HEK293 (cell line): ENCODE data around the gene SH3RF3.
"Not testable (repeated sequence)": the region's sequence is repeated elsewhere in the genome, so short reads cannot be mapped to it uniquely, and the experiment has no call there.

Experiments used
- BCL11A ChIP-seq: fragments of 450-650 bp; formaldehyde crosslinking; IDR thresholded peaks from 2 replicates; pipeline ENCODE4 v1.5.1; 2016; ENCODE audit warnings: low read depth, missing biosample characterization, missing genetic modification characterization
- CTCF ChIP-seq: fragments of 450-650 bp; formaldehyde crosslinking; IDR thresholded peaks from 2 replicates; pipeline ENCODE4 v1.5.1; 2016; ENCODE audit warnings: missing biosample characterization, missing genetic modification characterization
- REST ChIP-seq: fragments of 450-650 bp; formaldehyde crosslinking; IDR thresholded peaks from 2 replicates; pipeline ENCODE4 v1.5.1; 2016; ENCODE audit warnings: missing biosample characterization, missing genetic modification characterization
- YY1 ChIP-seq: fragments of 450-650 bp; formaldehyde crosslinking; IDR thresholded peaks from 2 replicates; pipeline ENCODE4 v1.5.1; 2018; ENCODE audit warnings: missing biosample characterization, missing genetic modification characterization
- ZBTB21 ChIP-seq: fragments of 450-650 bp; formaldehyde crosslinking; IDR thresholded peaks from 2 replicates; pipeline ENCODE4 v1.5.1; 2017; ENCODE audit warnings: missing biosample characterization, missing genetic modification characterization
- ZEB2 ChIP-seq: fragments of 450-650 bp; formaldehyde crosslinking; IDR thresholded peaks from 2 replicates; pipeline ENCODE4 v1.5.1; 2016; ENCODE audit warnings: missing biosample characterization, missing genetic modification characterization
- ZNF132 ChIP-seq: fragments of 450-650 bp; formaldehyde crosslinking; IDR thresholded peaks from 2 replicates; pipeline ENCODE4 v1.5.1; 2017; ENCODE audit warnings: missing biosample characterization, missing genetic modification characterization, borderline replicate concordance
- ZNF133 ChIP-seq: fragments of 450-650 bp; formaldehyde crosslinking; IDR thresholded peaks from 2 replicates; pipeline ENCODE4 v1.5.1; 2016; ENCODE audit warnings: missing biosample characterization, missing genetic modification characterization
- ZNF239 ChIP-seq: fragments of 450-650 bp; formaldehyde crosslinking; IDR thresholded peaks from 2 replicates; pipeline ENCODE4 v1.5.1; 2016; ENCODE audit warnings: missing biosample characterization, missing genetic modification characterization
- ZNF24 ChIP-seq: fragments of 450-650 bp; formaldehyde crosslinking; IDR thresholded peaks from 2 replicates; pipeline ENCODE4 v1.5.1; 2016; ENCODE audit warnings: missing biosample characterization, missing genetic modification characterization
- ZNF571 ChIP-seq: fragments of 450-650 bp; formaldehyde crosslinking; IDR thresholded peaks from 2 replicates; pipeline ENCODE4 v1.5.0; 2017; ENCODE audit warnings: missing biosample characterization, missing genetic modification characterization

GRCh38 chr2:109224341-109224740 is 95.3 kb downstream of the SH3RF3 start:
- TF ChIP-seq YY1 (tag by site-specific recombination); BCL11A (tag by site-specific recombination); CTCF (tag by site-specific recombination); ZEB2; REST (tag by site-specific recombination); ZNF239 (tag by site-specific recombination); ZNF133 (tag by site-specific recombination); ZNF24 (tag by site-specific recombination); ZNF571 (tag by site-specific recombination); ZNF132 (tag by site-specific recombination); ZBTB21: not testable (repeated sequence)
